AG04449 (cell line): ENCODE results near the gene PTBP3.
"Not testable (repeated sequence)": the region's sequence is repeated elsewhere in the genome, so short reads cannot be mapped to it uniquely, and the experiment has no call there.

Source experiments
- CTCF ChIA-PET: fragments of 350-600 bp; formaldehyde crosslinking; extraction: SDS; loops from one replicate; lab custom pipeline; 2021; ENCODE audit warnings: antibody characterized with exemption; lab: Yijun Ruan, JAX
- POLR2A ChIA-PET: fragments of 400-600, 350-600 bp; formaldehyde crosslinking; extraction: SDS; loops from one replicate; lab custom pipeline; 2020; ENCODE audit warnings: antibody characterized with exemption, inconsistent platforms; lab: Yijun Ruan, JAX
- DNase-seq: peaks from one replicate; pipeline ENCODE4 v3.0.0-alpha.2; 2010; ENCODE audit warnings: low read depth, low spot score
- H3K4me3 ChIP-seq: 2 replicates; pipeline ENCODE4 v1.5.1; 2011; ENCODE audit warnings: low read depth, mild to moderate bottlenecking, control low read depth, low read length
- TF ChIP-seq, protein P1 (sequence below): IDR thresholded peaks from one replicate; pipeline ENCODE4 v1.5.1; 2011; ENCODE audit warnings: mild to moderate bottlenecking, moderate library complexity, low read length, control low read depth, inconsistent platforms; ENCODE audit not compliant: insufficient read depth; ENCODE audit errors: missing control alignments

Gene PTBP3

DNA sequence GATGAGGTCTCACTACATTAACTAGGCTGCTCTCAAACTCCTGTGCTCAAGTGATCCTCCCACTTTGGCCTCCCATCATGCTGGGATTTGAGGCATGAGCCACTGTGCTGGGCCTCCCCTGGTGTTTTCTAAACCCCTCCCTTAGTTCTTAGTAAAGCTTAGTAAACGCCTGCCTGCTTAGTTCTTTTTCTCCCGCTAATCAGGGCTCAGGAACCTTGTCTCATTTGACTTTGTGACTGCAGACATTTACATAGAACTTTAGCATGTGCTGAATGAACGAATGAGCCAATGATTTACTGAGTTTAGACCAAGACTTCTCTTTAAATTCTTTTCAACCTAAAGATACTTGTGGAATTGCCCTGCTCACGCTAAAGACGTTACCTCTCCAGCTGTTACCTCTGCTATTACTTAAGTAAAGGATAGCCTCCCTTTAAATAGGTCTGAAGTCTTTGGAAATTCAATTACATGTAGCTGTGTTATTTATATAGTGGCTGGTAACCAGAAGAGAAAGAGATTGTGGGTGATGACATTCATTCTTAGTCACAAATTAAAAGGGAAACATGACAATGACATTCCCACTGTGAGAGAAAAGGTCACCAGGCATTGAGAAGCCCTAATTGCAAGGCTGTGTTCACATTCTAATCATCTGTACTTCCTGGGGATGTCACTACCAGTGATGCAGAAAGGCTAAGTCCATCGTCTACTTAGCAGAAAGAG is 139.7 kb downstream of the PTBP3 start:
- ChIA-PET POLR2A (no interaction called here), CTCF (interaction anchor here (1.4 kb wide), 1 partner anchor 9 kb away, joined by 5 read pairs; no protein-coding TSS in a partner anchor)
- DNase-seq: no peak
- TF ChIP-seq, protein P1, sequence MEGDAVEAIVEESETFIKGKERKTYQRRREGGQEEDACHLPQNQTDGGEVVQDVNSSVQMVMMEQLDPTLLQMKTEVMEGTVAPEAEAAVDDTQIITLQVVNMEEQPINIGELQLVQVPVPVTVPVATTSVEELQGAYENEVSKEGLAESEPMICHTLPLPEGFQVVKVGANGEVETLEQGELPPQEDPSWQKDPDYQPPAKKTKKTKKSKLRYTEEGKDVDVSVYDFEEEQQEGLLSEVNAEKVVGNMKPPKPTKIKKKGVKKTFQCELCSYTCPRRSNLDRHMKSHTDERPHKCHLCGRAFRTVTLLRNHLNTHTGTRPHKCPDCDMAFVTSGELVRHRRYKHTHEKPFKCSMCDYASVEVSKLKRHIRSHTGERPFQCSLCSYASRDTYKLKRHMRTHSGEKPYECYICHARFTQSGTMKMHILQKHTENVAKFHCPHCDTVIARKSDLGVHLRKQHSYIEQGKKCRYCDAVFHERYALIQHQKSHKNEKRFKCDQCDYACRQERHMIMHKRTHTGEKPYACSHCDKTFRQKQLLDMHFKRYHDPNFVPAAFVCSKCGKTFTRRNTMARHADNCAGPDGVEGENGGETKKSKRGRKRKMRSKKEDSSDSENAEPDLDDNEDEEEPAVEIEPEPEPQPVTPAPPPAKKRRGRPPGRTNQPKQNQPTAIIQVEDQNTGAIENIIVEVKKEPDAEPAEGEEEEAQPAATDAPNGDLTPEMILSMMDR: no peak
- no peak overlapping the region for H3K4me3 ChIP-seq

GRCh38 chr9:112190320-112190719 is 143.1 kb downstream of the PTBP3 start:
- CTCF ChIA-PET, H3K4me3 ChIP-seq, POLR2A ChIA-PET, DNase-seq: not testable (repeated sequence)

- DNase-seq: no peak
- TF ChIP-seq, protein P1: no peak
- no peak overlapping the region for H3K4me3 ChIP-seq
- ChIA-PET POLR2A (no interaction called here), CTCF (no interaction called here)
Measured at GRCh38 chr9:112188884-112189283, 144.5 kb downstream of the PTBP3 start.

DNA sequence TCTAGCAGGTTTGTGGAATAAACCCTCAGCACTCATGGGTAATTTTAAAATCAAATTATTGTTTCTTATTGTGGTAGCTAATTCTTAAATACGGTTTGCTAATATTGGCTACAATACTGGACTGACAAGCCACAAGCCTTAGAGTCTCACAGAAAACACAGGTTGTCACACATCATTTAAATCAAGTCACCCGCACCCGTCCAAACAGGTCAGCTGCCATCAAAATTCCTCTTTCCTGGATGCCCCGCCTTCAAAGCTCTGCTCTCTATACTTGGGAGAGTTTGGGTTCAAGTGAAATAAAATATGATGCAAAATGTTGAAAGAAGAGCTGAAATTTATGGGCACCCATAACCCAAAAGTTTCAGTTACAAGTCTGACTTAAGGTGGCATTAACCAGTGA is 146.0 kb downstream of the PTBP3 start:
- TF ChIP-seq, protein P1: no peak
- ChIA-PET POLR2A (interaction anchor here (0.6 kb wide), 1 partner anchor 14 kb away, joined by 3 read pairs; no protein-coding TSS in a partner anchor), CTCF (no interaction called here)
- H3K4me3 ChIP-seq: no peak overlapping the region
- DNase-seq: no peak

GRCh38 chr9:112186695-112187094 is 146.7 kb downstream of the PTBP3 start:
- H3K4me3 ChIP-seq: no peak overlapping the region
- no peak for DNase-seq
- POLR2A ChIA-PET: interaction anchor here (0.6 kb wide), 1 partner anchor 13 kb away, joined by 3 read pairs; no protein-coding TSS in a partner anchor
- CTCF ChIA-PET: no interaction called here
- TF ChIP-seq, protein P1: no peak

- no peak for DNase-seq
- CTCF ChIA-PET: interaction anchor here (1.0 to 1.5 kb wide), 2 partner anchors 9 to 88 kb away, joined by 3 to 5 read pairs; no protein-coding TSS in a partner anchor
- TF ChIP-seq, protein P1: no peak
- H3K4me3 ChIP-seq: no peak overlapping the region
- POLR2A ChIA-PET: no interaction called here
Measured at GRCh38 chr9:112184946-112185345, 148.5 kb downstream of the PTBP3 start.
